GM12878 (cell line): ENCODE results near the gene RAD51B. TPM values are rescaled to one million over a fixed set of nuclear protein-coding genes. Genes with fewer than 3 reads are reported as not detected.

Source experiments
- ATAC-seq: fragments of 200-7000 bp; cut with Tn5 transposase; 3 replicates; pipeline ENCODE4 v1.9.1; 2020; ENCODE audit warnings: mild to moderate bottlenecking, moderate library complexity
- BruUV-seq: library from RNA; stranded (reverse); fragments of 400-500 nt; replicated peaks from 2 replicates; lab custom pipeline; 2021; lab: Mats Ljungman, UMichigan
- CTCF ChIA-PET: fragments of 300-600 bp; sonication (Branson Sonifier 250); formaldehyde crosslinking; extraction: SDS; loops from one replicate; lab custom pipeline; 2021; ENCODE audit warnings: inconsistent platforms; lab: Yijun Ruan, JAX
- POLR2A ChIA-PET: fragments of 350-600 bp; formaldehyde crosslinking; extraction: SDS; loops from one replicate; lab custom pipeline; 2021; ENCODE audit warnings: inconsistent platforms; lab: Charles Lee
- RAD21 ChIA-PET: fragments of 300-600 bp; sonication (Branson Sonifier 250); formaldehyde crosslinking; loops from one replicate; lab custom pipeline; 2023; ENCODE audit warnings: antibody characterized with exemption; ENCODE audit not compliant: unreplicated experiment; lab: Charles Lee
- SMC1A ChIA-PET: fragments of 300-600 bp; sonication (Branson Sonifier 250); formaldehyde crosslinking; loops from one replicate; lab custom pipeline; 2023; ENCODE audit not compliant: unreplicated experiment, uncharacterized antibody; lab: Charles Lee
- DNase-seq: peaks from one replicate; pipeline ENCODE4 v3.0.0-alpha.2; 2011; ENCODE audit warnings: low read depth, low spot score
- FAIRE-seq: peaks from 3 replicates; lab custom pipeline; 2011; peaks lifted over from hg19 to GRCh38; lab: Jason Lieb, UNC
- H2AFZ ChIP-seq: 2 replicates; pipeline ENCODE4 v1.6.0; 2011; ENCODE audit warnings: low read depth, low read length, control low read depth; ENCODE audit not compliant: control insufficient read depth
- H3K27ac ChIP-seq: 2 replicates; pipeline ENCODE4 v1.5.1; 2011; ENCODE audit warnings: control low read depth; ENCODE audit not compliant: control insufficient read depth, insufficient read depth
- H3K27me3 ChIP-seq, 2 experiments: replicated peaks in 1 of 2; 2 replicates each; pipeline versions ENCODE4 v1.6.0 to v1.6.1; 2011; ENCODE audit warnings: low read length in 1 of 2; ENCODE audit not compliant: control insufficient read depth in 2 of 2, insufficient read depth in 2 of 2
- H3K36me3 ChIP-seq, 2 experiments: 2 replicates each; pipeline ENCODE4 v1.5.1; 2011; ENCODE audit warnings: low read length in 1 of 2; ENCODE audit not compliant: control insufficient read depth in 2 of 2, insufficient read depth in 2 of 2
- H3K4me1 ChIP-seq: 2 replicates; pipeline ENCODE4 v1.6.1; 2011; ENCODE audit warnings: mild to moderate bottlenecking, low read length, moderate library complexity, mixed read lengths; ENCODE audit not compliant: control insufficient read depth, insufficient read depth
- H3K4me2 ChIP-seq: 2 replicates; pipeline ENCODE4 v1.6.0; 2011; ENCODE audit warnings: control low read depth; ENCODE audit not compliant: control insufficient read depth, insufficient read depth
- H3K4me3 ChIP-seq: fragments of 200-600 bp; sonication (generic); 2 replicates; pipeline ENCODE4 v1.5.1; 2016
- H3K79me2 ChIP-seq: 2 replicates; pipeline ENCODE4 v1.6.0; 2011; ENCODE audit warnings: low read length; ENCODE audit not compliant: control insufficient read depth, insufficient read depth
- H3K9ac ChIP-seq: 2 replicates; pipeline ENCODE4 v1.8.0; 2011; ENCODE audit warnings: low read length, control low read depth, mixed read lengths; ENCODE audit not compliant: control insufficient read depth, insufficient read depth
- H3K9me3 ChIP-seq: replicated peaks from 3 replicates; pipeline ENCODE4 v1.5.1; 2011; ENCODE audit warnings: mild to moderate bottlenecking, low read length; ENCODE audit not compliant: control insufficient read depth, insufficient read depth
- H4K20me1 ChIP-seq: 2 replicates; pipeline ENCODE4 v1.6.0; 2011; ENCODE audit not compliant: control insufficient read depth, insufficient read depth
- HDGF ChIP-seq: fragments of 450-650 bp; IDR thresholded peaks from 2 replicates; pipeline ENCODE4 v1.6.1; 2016; ENCODE audit warnings: antibody characterized with exemption
- MYB ChIP-seq: fragments of 150-350 bp; IDR thresholded peaks from 2 replicates; pipeline ENCODE4 v1.6.1; 2014; ENCODE audit warnings: mild to moderate bottlenecking, low read depth, low read length, borderline replicate concordance
- NFYB ChIP-seq: IDR thresholded peaks from 2 replicates; pipeline ENCODE4 v1.6.1; 2011; ENCODE audit warnings: low read depth, mild to moderate bottlenecking, low read length, improper control_type of control experiment, moderate library complexity; ENCODE audit not compliant: insufficient read depth
- NR2C2 ChIP-seq: IDR thresholded peaks from 2 replicates; pipeline ENCODE4 v1.6.1; 2011; ENCODE audit warnings: borderline replicate concordance, low read depth; ENCODE audit not compliant: control insufficient read depth, insufficient read length
- PAX5 ChIP-seq: IDR thresholded peaks from 2 replicates; pipeline ENCODE4 v1.6.1; 2011; ENCODE audit warnings: low read depth, low read length, borderline replicate concordance
- RAD51 ChIP-seq: fragments of 450-650 bp; IDR thresholded peaks from 2 replicates; pipeline ENCODE4 v1.6.1; 2016; ENCODE audit warnings: moderate library complexity, mild to moderate bottlenecking, inconsistent platforms
- RUNX3 ChIP-seq: IDR thresholded peaks from 2 replicates; pipeline ENCODE4 v1.6.1; 2012; ENCODE audit warnings: low read length, inconsistent platforms
- SIX5 ChIP-seq: IDR thresholded peaks from 2 replicates; pipeline ENCODE4 v1.6.1; 2011; ENCODE audit warnings: mild to moderate bottlenecking, low read depth, low read length, moderate library complexity; ENCODE audit not compliant: severe bottlenecking
- SMARCA5 ChIP-seq: fragments of 450-650 bp; IDR thresholded peaks from 2 replicates; pipeline ENCODE4 v1.6.1; 2017; ENCODE audit warnings: mild to moderate bottlenecking
- TCF12 ChIP-seq: IDR thresholded peaks from 2 replicates; pipeline ENCODE4 v1.6.1; 2011; ENCODE audit warnings: low read depth, mild to moderate bottlenecking, low read length
- ZBED1 ChIP-seq: IDR thresholded peaks from 2 replicates; pipeline ENCODE4 v1.6.1; 2016; ENCODE audit warnings: borderline replicate concordance
- ZZZ3 ChIP-seq: IDR thresholded peaks from 2 replicates; pipeline ENCODE4 v1.6.1; 2011; ENCODE audit warnings: low read depth; ENCODE audit not compliant: control insufficient read depth, insufficient read length
- WGBS: methylation state at CpG from one replicate; pipeline ENCODE4 v1.1.6; 2016; ENCODE audit warnings: low lambda C conversion rate; ENCODE audit not compliant: insufficient replicate concordance, insufficient coverage; ENCODE audit errors: missing lambda C conversion rate; 5-methylcytosine and 5-hydroxymethylcytosine counted together
- in situ Hi-C: fragments of 300-500 bp; cut with MboI; formaldehyde crosslinking; loops from 9 replicates; pipeline ENCODE4 v1.14.3; 2018; ENCODE audit warnings: mixed read lengths
- intact Hi-C: fragments of 100-400 bp; cut with micrococcal nuclease; formaldehyde crosslinking; loops from one replicate; pipeline ENCODE4 v1.14.2; 2022; ENCODE audit not compliant: unreplicated experiment
- polyA plus RNA-seq, 11 experiments: library from polyadenylated mRNA; depleted of rRNA in 4 of 11; unstranded in 6 of 11; stranded (reverse) in 5 of 11; fragments of >200 nt; fragmentation: Nextera tagmentation in 4 of 11; fragmentation: Illumina TruSeq in 1 of 11; extraction: Ambion mirVana in 4 of 11; extraction: Trizol in 1 of 11; gene quantifications; 1 replicate in 1 of 11; 2 replicates in 10 of 11; pipeline versions ENCODE4 v1.2.1 to v1.2.3, GENCODE V29; 2011 to 2016; ENCODE audit warnings: inconsistent platforms in 2 of 11, missing spikeins in 2 of 11, low read depth in 1 of 11
- total RNA-seq, 4 experiments: library from RNA; depleted of rRNA in 3 of 4; stranded (reverse); fragments of >200 nt in 3 of 4; fragmentation: Illumina TruSeq in 1 of 4; extraction: Trizol in 1 of 4; gene quantifications; 2 replicates each; pipeline versions ENCODE4 v1.2.1 to v1.2.3, GENCODE V29; 2013 to 2021
- TF ChIP-seq, protein P1 (sequence below): fragments of 450-650 bp; conservative IDR thresholded peaks from 2 replicates; pipeline ENCODE4 v1.6.1; 2017; ENCODE audit warnings: mild to moderate bottlenecking, moderate library complexity
- TF ChIP-seq, protein P2 (sequence below): fragments of 450-650 bp; IDR thresholded peaks from 2 replicates; pipeline ENCODE4 v1.6.1; 2018; ENCODE audit warnings: borderline replicate concordance, mild to moderate bottlenecking; ENCODE audit not compliant: partially characterized antibody

Gene RAD51B
- total and polyA plus RNA-seq, 10 of the 15 experiments (the other 5 are each of a cell fraction or from before 2014, with no cell fraction given) = 9.8 to 26.8 (median 21.3) TPM

DNA sequence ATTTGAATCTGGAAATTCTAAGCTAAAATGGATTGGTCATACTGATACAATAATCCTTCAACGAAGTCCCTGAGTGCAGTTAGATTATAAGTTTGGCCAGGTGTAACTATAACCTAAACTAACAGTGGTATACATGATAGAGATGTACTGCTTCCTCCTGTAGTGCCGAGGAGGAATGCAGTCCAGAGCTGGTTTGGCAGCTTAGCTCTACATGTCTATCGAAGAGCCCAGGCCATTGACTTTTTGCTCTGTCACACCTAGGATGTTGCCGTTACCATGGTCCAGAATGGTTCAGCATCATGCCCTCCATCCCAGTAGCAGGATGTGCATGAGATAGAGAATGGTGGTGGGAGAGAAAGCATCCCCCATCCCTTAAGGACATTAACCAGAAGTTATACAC lies 655.2 kb downstream of the RAD51B start:
- SMC1A ChIA-PET = interaction anchor here (1.3 to 2.1 kb wide), 2 partner anchors 27 to 31 kb away, joined by 4 to 5 read pairs; no protein-coding TSS in a partner anchor
- DNase-seq (no peak), FAIRE-seq (no peak), ATAC-seq (no peak)
- intact Hi-C loops = loop anchor here (10.0 kb wide), 1 partner anchor 530 kb away; no protein-coding TSS in a partner anchor
- RAD21 ChIA-PET = interaction anchor here (0.6 to 0.9 kb wide), 2 partner anchors 32 to 191 kb away, joined by 4 read pairs; no protein-coding TSS in a partner anchor
- H3K9me3 ChIP-seq = no peaks in the 10 kb centered on the region; the same call in 2 of the 3 replicates
- peaks cover 35% of the 10 kb centered on the region for H3K4me1 ChIP-seq
- H3K79me2 ChIP-seq = no peaks in the 10 kb centered on the region
- POLR2A ChIA-PET = interaction anchor here (0.5 to 1.3 kb wide), 5 partner anchors 18 to 1902 kb away, joined by 3 read pairs; no protein-coding TSS in a partner anchor
- no peak overlapping the region for H3K9ac ChIP-seq
- WGBS = 78% methylated on average over 4 of the region's 4 CpGs
- H3K4me2 ChIP-seq = no peak overlapping the region
- H3K4me3 ChIP-seq = no peak overlapping the region
- no peak overlapping the region for H3K27ac ChIP-seq
- TF ChIP-seq HDGF = no peak
- no peak for TF ChIP-seq ZBED1
- no peak for TF ChIP-seq NR2C2
- TF ChIP-seq ZZZ3 = no peak
- TF ChIP-seq PAX5 = no peak
- TF ChIP-seq NFYB = no peak
- TF ChIP-seq MYB = no peak
- TF ChIP-seq SIX5 = no peak
- TF ChIP-seq, protein P1, sequence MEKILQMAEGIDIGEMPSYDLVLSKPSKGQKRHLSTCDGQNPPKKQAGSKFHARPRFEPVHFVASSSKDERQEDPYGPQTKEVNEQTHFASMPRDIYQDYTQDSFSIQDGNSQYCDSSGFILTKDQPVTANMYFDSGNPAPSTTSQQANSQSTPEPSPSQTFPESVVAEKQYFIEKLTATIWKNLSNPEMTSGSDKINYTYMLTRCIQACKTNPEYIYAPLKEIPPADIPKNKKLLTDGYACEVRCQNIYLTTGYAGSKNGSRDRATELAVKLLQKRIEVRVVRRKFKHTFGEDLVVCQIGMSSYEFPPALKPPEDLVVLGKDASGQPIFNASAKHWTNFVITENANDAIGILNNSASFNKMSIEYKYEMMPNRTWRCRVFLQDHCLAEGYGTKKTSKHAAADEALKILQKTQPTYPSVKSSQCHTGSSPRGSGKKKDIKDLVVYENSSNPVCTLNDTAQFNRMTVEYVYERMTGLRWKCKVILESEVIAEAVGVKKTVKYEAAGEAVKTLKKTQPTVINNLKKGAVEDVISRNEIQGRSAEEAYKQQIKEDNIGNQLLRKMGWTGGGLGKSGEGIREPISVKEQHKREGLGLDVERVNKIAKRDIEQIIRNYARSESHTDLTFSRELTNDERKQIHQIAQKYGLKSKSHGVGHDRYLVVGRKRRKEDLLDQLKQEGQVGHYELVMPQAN = no peak
- TF ChIP-seq SMARCA5 = no peak
- TF ChIP-seq RAD51 = no peak
- TF ChIP-seq, protein P2, sequence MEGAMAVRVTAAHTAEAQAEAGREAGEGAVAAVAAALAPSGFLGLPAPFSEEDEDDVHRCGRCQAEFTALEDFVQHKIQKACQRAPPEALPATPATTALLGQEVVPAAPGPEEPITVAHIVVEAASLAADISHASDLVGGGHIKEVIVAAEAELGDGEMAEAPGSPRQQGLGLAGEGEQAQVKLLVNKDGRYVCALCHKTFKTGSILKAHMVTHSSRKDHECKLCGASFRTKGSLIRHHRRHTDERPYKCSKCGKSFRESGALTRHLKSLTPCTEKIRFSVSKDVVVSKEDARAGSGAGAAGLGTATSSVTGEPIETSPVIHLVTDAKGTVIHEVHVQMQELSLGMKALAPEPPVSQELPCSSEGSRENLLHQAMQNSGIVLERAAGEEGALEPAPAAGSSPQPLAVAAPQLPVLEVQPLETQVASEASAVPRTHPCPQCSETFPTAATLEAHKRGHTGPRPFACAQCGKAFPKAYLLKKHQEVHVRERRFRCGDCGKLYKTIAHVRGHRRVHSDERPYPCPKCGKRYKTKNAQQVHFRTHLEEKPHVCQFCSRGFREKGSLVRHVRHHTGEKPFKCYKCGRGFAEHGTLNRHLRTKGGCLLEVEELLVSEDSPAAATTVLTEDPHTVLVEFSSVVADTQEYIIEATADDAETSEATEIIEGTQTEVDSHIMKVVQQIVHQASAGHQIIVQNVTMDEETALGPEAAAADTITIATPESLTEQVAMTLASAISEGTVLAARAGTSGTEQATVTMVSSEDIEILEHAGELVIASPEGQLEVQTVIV = no peak
- TF ChIP-seq TCF12 = no peak
- no peak for TF ChIP-seq RUNX3
- in situ Hi-C loops = no loop called here
- no peaks in the 10 kb centered on the region for H4K20me1 ChIP-seq
- CTCF ChIA-PET = interaction anchor here (0.8 to 2.8 kb wide), 5 partner anchors 9 to 340 kb away, joined by 4 to 16 read pairs (median 6); no protein-coding TSS in a partner anchor
- BruUV-seq = no TSS peak
- H2AFZ ChIP-seq = no peak overlapping the region
- H3K36me3 ChIP-seq = no peaks in the 10 kb centered on the region
- H3K27me3 ChIP-seq = no peaks in the 10 kb centered on the region
